BJ (cell line): ENCODE measurements around the gene VWDE. TPM values are rescaled to one million over a fixed set of nuclear protein-coding genes. Genes with fewer than 3 reads are reported as not detected.

ENCODE experiments used
- CTCF ChIA-PET: fragments of 350-600 bp; formaldehyde crosslinking; extraction: SDS; loops from one replicate; lab custom pipeline; 2021; ENCODE audit warnings: antibody characterized with exemption, inconsistent platforms; lab: Yijun Ruan, JAX
- POLR2A ChIA-PET: fragments of 300-600 bp; sonication (Branson Sonifier 250); formaldehyde crosslinking; extraction: SDS; loops from one replicate; lab custom pipeline; 2021; ENCODE audit warnings: antibody characterized with exemption; lab: Charles Lee
- DNase-seq: peaks from one replicate; pipeline ENCODE4 v3.0.0-alpha.2; 2011; ENCODE audit warnings: low read depth
- H3K27me3 ChIP-seq: 2 replicates; pipeline ENCODE4 v1.6.0; 2011; ENCODE audit warnings: low read length; ENCODE audit not compliant: control insufficient read depth, insufficient read depth
- H3K36me3 ChIP-seq: 2 replicates; pipeline ENCODE4 v1.5.1; 2011; ENCODE audit warnings: low read length; ENCODE audit not compliant: control insufficient read depth, insufficient read depth
- H3K4me3 ChIP-seq: 2 replicates; pipeline ENCODE4 v1.5.1; 2011; ENCODE audit warnings: low read depth, mild to moderate bottlenecking, control low read depth, low read length
- CTCF ChIP-seq: IDR thresholded peaks from 2 replicates; pipeline ENCODE4 v1.5.1; 2011; ENCODE audit warnings: low read depth, mild to moderate bottlenecking, control low read depth, inconsistent platforms, low read length, moderate library complexity; ENCODE audit not compliant: insufficient read depth
- polyA plus RNA-seq: library from polyadenylated mRNA; depleted of rRNA; stranded (reverse); fragments of >200 nt; gene quantifications from 2 replicates; pipeline ENCODE4 v1.2.3, GENCODE V29; 2011

Gene VWDE
- polyA plus RNA-seq, 1 experiment: not detected

GRCh38 chr7:12299367-12299766 is 104.3 kb downstream of the VWDE start:
- no peak for DNase-seq
- Histone ChIP-seq H3K27me3 (no peaks in the 10 kb centered on the region), H3K4me3 (no peak overlapping the region), H3K36me3 (no peaks in the 10 kb centered on the region)
- ChIA-PET POLR2A (no interaction called here), CTCF (no interaction called here)
- TF ChIP-seq CTCF: no peak

- ChIA-PET POLR2A (no interaction called here), CTCF (interaction anchor here (1.5 kb wide), 1 partner anchor 231 kb away, joined by 5 read pairs; no protein-coding TSS in a partner anchor)
- H3K27me3 ChIP-seq: no peaks in the 10 kb centered on the region
- no peak for DNase-seq
- no peak for TF ChIP-seq CTCF
- no peaks in the 10 kb centered on the region for H3K36me3 ChIP-seq
- no peak overlapping the region for H3K4me3 ChIP-seq
Observed at GRCh38 chr7:12297283-12298108, 106.2 kb downstream of the VWDE start.

- no peak overlapping the region for H3K4me3 ChIP-seq
- no peaks in the 10 kb centered on the region for H3K27me3 ChIP-seq
- DNase-seq: no peak
- ChIA-PET POLR2A (no interaction called here), CTCF (interaction anchor here (1.5 kb wide), 1 partner anchor 229 kb away, joined by 5 read pairs; no protein-coding TSS in a partner anchor)
- H3K36me3 ChIP-seq: no peaks in the 10 kb centered on the region
- no peak for TF ChIP-seq CTCF
Observed at GRCh38 chr7:12296051-12296570, 107.6 kb downstream of the VWDE start.

GRCh38 chr7:12294701-12295100 is 109.0 kb downstream of the VWDE start:
- DNase-seq: no peak
- POLR2A ChIA-PET: no interaction called here
- no peak for TF ChIP-seq CTCF
- CTCF ChIA-PET: no interaction called here
- H3K27me3 ChIP-seq: no peaks in the 10 kb centered on the region
- no peak overlapping the region for H3K4me3 ChIP-seq
- no peaks in the 10 kb centered on the region for H3K36me3 ChIP-seq

GRCh38 chr7:12291870-12292269 is 111.8 kb downstream of the VWDE start:
- CTCF ChIA-PET: interaction anchor here (1.0 kb wide), 1 partner anchor 14 kb away, joined by 5 read pairs; no protein-coding TSS in a partner anchor
- no peaks in the 10 kb centered on the region for H3K27me3 ChIP-seq
- POLR2A ChIA-PET: no interaction called here
- H3K36me3 ChIP-seq: no peaks in the 10 kb centered on the region
- peak; percentile 35; the same call in 1 of the 2 replicates for TF ChIP-seq CTCF
- DNase-seq: no peak
- H3K4me3 ChIP-seq: no peak overlapping the region
